PC-3 (cell line): ENCODE results near the gene SUCLA2. TPM values are rescaled to one million over a fixed set of nuclear protein-coding genes. Genes with fewer than 3 reads are reported as not detected.
"Not testable (repeated sequence)": the region's sequence is repeated elsewhere in the genome, so short reads cannot be mapped to it uniquely, and the experiment has no call there.

Experiments used
- ATAC-seq: fragments of 200-7000 bp; cut with Tn5 transposase; 2 replicates; pipeline ENCODE4 v1.9.1; 2020; ENCODE audit warnings: mild to moderate bottlenecking, moderate library complexity
- BruUV-seq: library from RNA; stranded (reverse); fragments of 400-500 nt; replicated peaks from 2 replicates; lab custom pipeline; 2021; lab: Mats Ljungman, UMichigan
- CTCF ChIA-PET: fragments of 300-600 bp; sonication (Branson Sonifier 250); formaldehyde crosslinking; loops from one replicate; lab custom pipeline; 2022; ENCODE audit warnings: antibody characterized with exemption; lab: Charles Lee
- POLR2A ChIA-PET: fragments of 300-600 bp; sonication (Branson Sonifier 250); formaldehyde crosslinking; loops from one replicate; lab custom pipeline; 2022; ENCODE audit warnings: antibody characterized with exemption; ENCODE audit not compliant: unreplicated experiment; lab: Charles Lee
- DNase-seq: peaks from one replicate; pipeline ENCODE4 v3.0.0-alpha.2; 2015
- H2AFZ ChIP-seq: fragments of 300-600 bp; sonication (generic); 2 replicates; pipeline ENCODE4 v1.6.0; 2016; ENCODE audit warnings: antibody characterized with exemption, low read length
- H3F3A ChIP-seq: fragments of 300-600 bp; sonication (generic); one replicate; pipeline ENCODE4 v1.6.0; 2017; ENCODE audit warnings: antibody characterized with exemption, low read length, control low read depth, mild to moderate bottlenecking; ENCODE audit not compliant: unreplicated experiment
- H3K27ac ChIP-seq: fragments of 300-600 bp; sonication (generic); 2 replicates; pipeline ENCODE4 v1.5.1; 2016; ENCODE audit warnings: mild to moderate bottlenecking, low read length
- H3K27me3 ChIP-seq: fragments of 300-600 bp; sonication (generic); 2 replicates; pipeline ENCODE4 v1.6.1; 2016; ENCODE audit warnings: low read length, mixed read lengths
- H3K36me3 ChIP-seq: fragments of 300-600 bp; sonication (generic); 2 replicates; pipeline ENCODE4 v1.6.1; 2016; ENCODE audit warnings: low read depth, mixed run types, low read length, mixed read lengths
- H3K4me1 ChIP-seq: fragments of 300-600 bp; sonication (generic); 2 replicates; pipeline ENCODE4 v1.5.1; 2016; ENCODE audit warnings: low read length; ENCODE audit not compliant: insufficient read depth
- H3K4me2 ChIP-seq: fragments of 300-600 bp; sonication (generic); 2 replicates; pipeline ENCODE4 v1.6.0; 2016; ENCODE audit warnings: low read length
- H3K4me3 ChIP-seq: fragments of 300-600 bp; sonication (generic); 2 replicates; pipeline ENCODE4 v1.5.1; 2016; ENCODE audit warnings: mild to moderate bottlenecking, low read length, mixed read lengths
- H3K79me2 ChIP-seq: fragments of 300-600 bp; sonication (generic); 2 replicates; pipeline ENCODE4 v1.6.1; 2017; ENCODE audit warnings: low read length, mixed read lengths
- H3K9ac ChIP-seq: fragments of 300-600 bp; sonication (generic); 2 replicates; pipeline ENCODE4 v1.6.0; 2016; ENCODE audit warnings: mild to moderate bottlenecking, low read length
- H3K9me2 ChIP-seq: fragments of 300-600 bp; sonication (generic); replicated peaks from 2 replicates; pipeline ENCODE4 v1.6.1; 2016; ENCODE audit warnings: mixed run types, low read length, mixed read lengths
- H3K9me3 ChIP-seq: fragments of 300-600 bp; sonication (generic); 2 replicates; pipeline ENCODE4 v1.6.1; 2016; ENCODE audit warnings: low read length, mixed read lengths
- H4K20me1 ChIP-seq: fragments of 300-600 bp; sonication (generic); 2 replicates; pipeline ENCODE4 v1.6.1; 2016; ENCODE audit warnings: low read length, mixed read lengths
- EZH2 ChIP-seq: fragments of 300-600 bp; sonication (generic); IDR thresholded peaks from one replicate; pipeline ENCODE4 v1.6.1; 2017; ENCODE audit warnings: antibody characterized with exemption, mild to moderate bottlenecking, low read length; ENCODE audit not compliant: unreplicated experiment
- EZH2phosphoT487 ChIP-seq: fragments of 300-600 bp; sonication (generic); IDR thresholded peaks from 2 replicates; pipeline ENCODE4 v1.6.1; 2018; ENCODE audit warnings: mild to moderate bottlenecking, antibody characterized with exemption, low read length, borderline replicate concordance
- intact Hi-C: fragments of 100-400 bp; cut with micrococcal nuclease; formaldehyde crosslinking; loops from 2 replicates; pipeline ENCODE4 v1.9.0; 2023
- total RNA-seq: library from RNA; depleted of rRNA; stranded (reverse); fragments of >200 nt; gene quantifications from 2 replicates; pipeline ENCODE4 v1.2.3, GENCODE V29; 2014
- TF ChIP-seq, protein P1 (sequence below): fragments of 300-600 bp; sonication (generic); conservative IDR thresholded peaks from 2 replicates; pipeline ENCODE4 v1.5.1; 2017; ENCODE audit warnings: antibody characterized with exemption, low read depth, mild to moderate bottlenecking, low read length

Gene SUCLA2
- total RNA-seq, 1 experiment from 2014 or later, result 35.0 TPM

DNA sequence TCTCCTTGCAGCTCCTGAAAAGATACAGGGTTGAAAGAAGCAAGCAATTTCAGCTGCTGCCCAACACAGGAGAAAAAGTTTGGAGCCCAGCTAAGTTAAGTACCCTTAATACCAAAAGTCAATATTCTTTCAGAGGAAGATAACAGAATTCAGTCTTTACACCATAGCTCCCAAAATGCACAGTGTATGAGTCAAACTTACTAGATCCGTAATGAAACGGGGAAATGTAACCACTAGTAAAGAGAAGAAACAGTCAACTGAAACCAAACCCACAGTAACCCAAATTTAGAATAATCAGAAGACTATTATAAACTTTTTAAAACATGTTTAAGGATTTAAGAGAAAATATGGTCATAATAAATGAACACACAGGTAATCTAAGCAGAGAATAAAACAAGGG lies 45.2 kb downstream of the SUCLA2 start:
- intact Hi-C loops, result no loop called here
- no peak overlapping the region for H2AFZ ChIP-seq
- H3K4me3 ChIP-seq, result no peak overlapping the region
- no peaks in the 10 kb centered on the region for H3K27me3 ChIP-seq
- no peak overlapping the region for H3K9ac ChIP-seq
- TF ChIP-seq EZH2 (no peak), EZH2phosphoT487 (no peak)
- TF ChIP-seq, protein P1, sequence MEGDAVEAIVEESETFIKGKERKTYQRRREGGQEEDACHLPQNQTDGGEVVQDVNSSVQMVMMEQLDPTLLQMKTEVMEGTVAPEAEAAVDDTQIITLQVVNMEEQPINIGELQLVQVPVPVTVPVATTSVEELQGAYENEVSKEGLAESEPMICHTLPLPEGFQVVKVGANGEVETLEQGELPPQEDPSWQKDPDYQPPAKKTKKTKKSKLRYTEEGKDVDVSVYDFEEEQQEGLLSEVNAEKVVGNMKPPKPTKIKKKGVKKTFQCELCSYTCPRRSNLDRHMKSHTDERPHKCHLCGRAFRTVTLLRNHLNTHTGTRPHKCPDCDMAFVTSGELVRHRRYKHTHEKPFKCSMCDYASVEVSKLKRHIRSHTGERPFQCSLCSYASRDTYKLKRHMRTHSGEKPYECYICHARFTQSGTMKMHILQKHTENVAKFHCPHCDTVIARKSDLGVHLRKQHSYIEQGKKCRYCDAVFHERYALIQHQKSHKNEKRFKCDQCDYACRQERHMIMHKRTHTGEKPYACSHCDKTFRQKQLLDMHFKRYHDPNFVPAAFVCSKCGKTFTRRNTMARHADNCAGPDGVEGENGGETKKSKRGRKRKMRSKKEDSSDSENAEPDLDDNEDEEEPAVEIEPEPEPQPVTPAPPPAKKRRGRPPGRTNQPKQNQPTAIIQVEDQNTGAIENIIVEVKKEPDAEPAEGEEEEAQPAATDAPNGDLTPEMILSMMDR, result no peak
- peaks cover 24% of the 10 kb centered on the region; the same call in 1 of the 2 replicates for H3K9me3 ChIP-seq
- ChIA-PET POLR2A (no interaction called here), CTCF (no interaction called here)
- peaks cover 67% of the 10 kb centered on the region for H3K36me3 ChIP-seq
- H3K27ac ChIP-seq, result no peak overlapping the region
- BruUV-seq, result no TSS peak
- no peaks in the 10 kb centered on the region for H3F3A ChIP-seq
- no peaks in the 10 kb centered on the region for H3K9me2 ChIP-seq
- no peak overlapping the region for H3K4me2 ChIP-seq
- DNase-seq (no peak), ATAC-seq (no peak)
- H3K4me1 ChIP-seq, result no peaks in the 10 kb centered on the region
- no peaks in the 10 kb centered on the region for H4K20me1 ChIP-seq
- no peaks in the 10 kb centered on the region for H3K79me2 ChIP-seq

- H3K4me1 ChIP-seq, result no peaks in the 10 kb centered on the region
- H3K36me3 ChIP-seq, result peaks cover 21% of the 10 kb centered on the region
- no peak overlapping the region for H3K4me2 ChIP-seq
- H2AFZ ChIP-seq, result no peak overlapping the region
- no peaks in the 10 kb centered on the region for H3K27me3 ChIP-seq
- CTCF ChIA-PET, result no interaction called here
- POLR2A ChIA-PET, result no interaction called here
- ATAC-seq (no peak), DNase-seq (no peak)
- H3F3A ChIP-seq, result no peaks in the 10 kb centered on the region
- H3K9me3 ChIP-seq, result no peaks in the 10 kb centered on the region
- intact Hi-C loops, result no loop called here
- no peak overlapping the region for H3K4me3 ChIP-seq
- no peaks in the 10 kb centered on the region for H3K9me2 ChIP-seq
- H3K27ac ChIP-seq, result no peak overlapping the region
- no TSS peak for BruUV-seq
- TF ChIP-seq EZH2, result no peak
- TF ChIP-seq EZH2phosphoT487, result no peak
- TF ChIP-seq, protein P1, result no peak
- no peaks in the 10 kb centered on the region for H3K79me2 ChIP-seq
- no peak overlapping the region for H3K9ac ChIP-seq
- H4K20me1 ChIP-seq, result no peaks in the 10 kb centered on the region
Observed at GRCh38 chr13:47949799-47950198, 51.3 kb downstream of the SUCLA2 start.

GRCh38 chr13:47945738-47946137 lies 55.3 kb downstream of the SUCLA2 start:
- no peak overlapping the region for H3K4me3 ChIP-seq
- H3K27ac ChIP-seq, result no peak overlapping the region
- no peak overlapping the region for H3K4me2 ChIP-seq
- no peak overlapping the region for H2AFZ ChIP-seq
- H3K9ac ChIP-seq, result no peak overlapping the region
- TF ChIP-seq EZH2, result no peak
- peaks cover 3% of the 10 kb centered on the region for H3K36me3 ChIP-seq
- H3K9me3 ChIP-seq, result no peaks in the 10 kb centered on the region
- H3K79me2 ChIP-seq, result no peaks in the 10 kb centered on the region
- DNase-seq, result no peak
- ATAC-seq, result no peak
- no peaks in the 10 kb centered on the region for H3K4me1 ChIP-seq
- H3K27me3 ChIP-seq, result no peaks in the 10 kb centered on the region
- CTCF ChIA-PET, result no interaction called here
- no peaks in the 10 kb centered on the region for H3F3A ChIP-seq
- BruUV-seq, result no TSS peak
- no peaks in the 10 kb centered on the region for H3K9me2 ChIP-seq
- no peaks in the 10 kb centered on the region for H4K20me1 ChIP-seq
- intact Hi-C loops, result no loop called here
- POLR2A ChIA-PET, result no interaction called here

DNA sequence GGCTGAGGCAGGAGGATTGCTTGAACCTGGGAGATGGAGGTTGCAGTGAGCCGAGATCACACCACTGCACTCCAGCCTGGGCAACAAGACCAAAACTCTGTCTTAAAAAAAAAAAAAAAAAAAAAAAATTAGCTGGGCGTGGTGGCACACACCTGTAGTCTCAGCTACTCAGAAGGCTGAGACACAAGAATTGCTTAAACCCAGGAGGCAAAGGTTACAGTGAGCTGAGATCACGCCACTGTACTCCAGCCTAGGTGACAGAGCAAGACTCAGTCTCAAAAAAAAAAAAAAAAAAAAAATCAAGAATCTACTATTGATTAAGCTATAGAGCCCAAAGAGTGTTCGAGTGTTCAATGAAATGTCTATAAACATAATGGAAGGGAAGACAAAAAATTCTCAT lies 55.9 kb downstream of the SUCLA2 start:
- ATAC-seq, intact Hi-C loops, H4K20me1 ChIP-seq, H3K27ac ChIP-seq, H3K9me3 ChIP-seq, DNase-seq, H3K79me2 ChIP-seq, H3K9me2 ChIP-seq, CTCF ChIA-PET, H3K4me3 ChIP-seq, BruUV-seq, H3K36me3 ChIP-seq, H3K27me3 ChIP-seq, H3K9ac ChIP-seq, H3K4me1 ChIP-seq, H3K4me2 ChIP-seq, H3F3A ChIP-seq, H2AFZ ChIP-seq: not testable (repeated sequence)
- POLR2A ChIA-PET, result interaction anchor here (0.6 kb wide), 1 partner anchor 1144 kb away, joined by 3 read pairs; no protein-coding TSS in a partner anchor
